B cell (primary cell): Measurements from ENCODE around the gene KPNA4. TPM values are rescaled to one million over a fixed set of nuclear protein-coding genes. Genes with fewer than 3 reads are reported as not detected.

ENCODE experiments used
- ATAC-seq: fragments of 200-7000 bp; cut with Tn5 transposase; one replicate; pipeline ENCODE4 v1.10.0; 2021; ENCODE audit warnings: low read depth, mild to moderate bottlenecking, moderate number of reproducible peaks, moderate library complexity
- CTCF ChIA-PET: fragments of 350-600 bp; sonication (Branson Sonifier 250); formaldehyde crosslinking; loops from one replicate; lab custom pipeline; 2021; ENCODE audit warnings: antibody characterized with exemption, inconsistent platforms; lab: Charles Lee
- POLR2A ChIA-PET: fragments of 350-600 bp; sonication (Branson Sonifier 250); formaldehyde crosslinking; loops from one replicate; lab custom pipeline; 2021; ENCODE audit warnings: antibody characterized with exemption; lab: Charles Lee
- DNase-seq: peaks from one replicate; pipeline ENCODE4 v3.0.0; 2013
- H2AFZ ChIP-seq: 2 replicates; pipeline ENCODE4 v1.6.1; 2012; ENCODE audit warnings: mild to moderate bottlenecking, low read depth, low read length; ENCODE audit not compliant: insufficient read depth, poor library complexity, severe bottlenecking
- H3K27ac ChIP-seq, 2 donors: 1 replicate in 1 of 2; 2 replicates in 1 of 2; pipeline ENCODE4 v1.5.1; 2012 to 2013; ENCODE audit warnings: low read length in 2 of 2, mild to moderate bottlenecking in 2 of 2, moderate library complexity in 1 of 2
- H3K27me3 ChIP-seq, 4 experiments: fragments of 200-600 bp in 1 of 4; sonication (generic) in 1 of 4; replicated peaks in 1 of 4; 1 replicate in 2 of 4; 2 replicates in 2 of 4; pipeline versions ENCODE4 v1.6.1 to v1.7.0; 2013 to 2016; ENCODE audit warnings: low read length in 3 of 4, mild to moderate bottlenecking in 2 of 4, mixed read lengths in 1 of 4, moderate library complexity in 1 of 4; ENCODE audit not compliant: insufficient read depth in 4 of 4, control insufficient read depth in 3 of 4; ENCODE audit errors: control extremely low read depth in 1 of 4
- H3K36me3 ChIP-seq, 2 experiments: replicated peaks in 1 of 2; 1 replicate in 1 of 2; 2 replicates in 1 of 2; pipeline versions ENCODE4 v1.6.1 to v1.7.1; 2013; ENCODE audit warnings: low read length in 1 of 2; ENCODE audit not compliant: insufficient read depth in 2 of 2, control insufficient read depth in 1 of 2; ENCODE audit errors: control extremely low read depth in 1 of 2, extremely low read depth in 1 of 2
- H3K4me1 ChIP-seq, 2 donors: fragments of 200-600 bp in 1 of 2; sonication (generic) in 1 of 2; 1 replicate in 1 of 2; 2 replicates in 1 of 2; pipeline versions ENCODE4 v1.5.1 to v1.6.1; 2013 to 2017; ENCODE audit warnings: low read length in 2 of 2; ENCODE audit not compliant: control insufficient read depth in 2 of 2, insufficient read depth in 2 of 2
- H3K4me2 ChIP-seq: replicated peaks from 2 replicates; pipeline ENCODE3; 2012; ENCODE audit warnings: mild to moderate bottlenecking, low read depth, low read length; ENCODE audit not compliant: poor library complexity, severe bottlenecking
- H3K4me3 ChIP-seq, 5 experiments: fragments of 200-600 bp in 1 of 5; sonication (generic) in 1 of 5; 1 replicate in 3 of 5; 2 replicates in 2 of 5; pipeline versions ENCODE4 v1.5.1 to v1.7.0; 2011 to 2016; ENCODE audit warnings: low read length in 4 of 5, mild to moderate bottlenecking in 4 of 5, low read depth in 2 of 5, control low read depth in 1 of 5, moderate library complexity in 1 of 5; ENCODE audit not compliant: insufficient read depth in 1 of 5; ENCODE audit errors: control extremely low read depth in 1 of 5, extremely low read depth in 1 of 5
- H3K79me2 ChIP-seq: fragments of 200-600 bp; sonication (generic); one replicate; pipeline ENCODE4 v1.6.0; 2016; ENCODE audit warnings: low read length; ENCODE audit not compliant: control insufficient read depth, insufficient read depth
- H3K9ac ChIP-seq: fragments of 200-600 bp; sonication (generic); 2 replicates; pipeline ENCODE4 v1.6.1; 2017; ENCODE audit warnings: mild to moderate bottlenecking, low read length, moderate library complexity
- H3K9me3 ChIP-seq, 3 donors: one replicate each; pipeline versions ENCODE4 v1.6.1 to v1.7.1; 2013; ENCODE audit warnings: low read length in 2 of 3; ENCODE audit not compliant: control insufficient read depth in 2 of 3, insufficient read depth in 1 of 3; ENCODE audit errors: control extremely low read depth in 1 of 3
- H4K20me1 ChIP-seq: 2 replicates; pipeline ENCODE4 v1.6.0; 2012; ENCODE audit warnings: mild to moderate bottlenecking, low read length; ENCODE audit not compliant: insufficient read depth, control insufficient read depth, poor library complexity, severe bottlenecking
- H3K27ac Mint-ChIP-seq: one replicate; pipeline ENCODE4 v1.8.0; 2021; ENCODE audit warnings: mixed read lengths
- H3K27me3 Mint-ChIP-seq: one replicate; pipeline ENCODE4 v1.8.0; 2021; ENCODE audit warnings: mixed read lengths
- H3K4me1 Mint-ChIP-seq: one replicate; pipeline ENCODE4 v1.8.0; 2021; ENCODE audit warnings: mixed read lengths
- H3K4me3 Mint-ChIP-seq: one replicate; pipeline ENCODE4 v1.8.0; 2021; ENCODE audit warnings: mixed read lengths
- H3K9me3 Mint-ChIP-seq: one replicate; pipeline ENCODE4 v1.8.0; 2022; ENCODE audit warnings: mixed read lengths; ENCODE audit not compliant: insufficient read depth
- EZH2 ChIP-seq: IDR thresholded peaks from 2 replicates; pipeline ENCODE4 v1.6.1; 2012; ENCODE audit warnings: borderline replicate concordance, low read depth, mild to moderate bottlenecking, moderate library complexity, low read length; ENCODE audit not compliant: insufficient read depth, poor library complexity, severe bottlenecking
- WGBS: methylation state at CpG from one replicate; pipeline ENCODE4 v1.1.5; 2013; ENCODE audit warnings: missing lambda C conversion rate; ENCODE audit not compliant: insufficient coverage; 5-methylcytosine and 5-hydroxymethylcytosine counted together
- intact Hi-C: fragments of 100-400 bp; cut with micrococcal nuclease; formaldehyde crosslinking; loops from one replicate; pipeline ENCODE4 v1.10.0; 2022
- polyA plus RNA-seq: library from polyadenylated mRNA; depleted of rRNA; stranded (reverse); fragments of >200 nt; gene quantifications from 2 replicates; pipeline ENCODE4 v1.2.3, GENCODE V29; 2012
- total RNA-seq, 2 donors: library from RNA; stranded (reverse); fragments of 120-200 nt in 1 of 2; gene quantifications; 1 replicate in 1 of 2; 2 replicates in 1 of 2; pipeline versions ENCODE4 v1.2.3 to v1.2.4, GENCODE V29; 2013 to 2022
- TF ChIP-seq, protein P1 (sequence below): fragments of 200-600 bp; IDR thresholded peaks from one replicate; pipeline ENCODE4 v1.8.0; 2022; ENCODE audit warnings: antibody characterized with exemption, mild to moderate bottlenecking

The KPNA4 gene
- total and polyA plus RNA-seq, 2 donors (not counting 1 experiment from before 2014, with no cell fraction given): 9.6 to 55.1 TPM

DNA sequence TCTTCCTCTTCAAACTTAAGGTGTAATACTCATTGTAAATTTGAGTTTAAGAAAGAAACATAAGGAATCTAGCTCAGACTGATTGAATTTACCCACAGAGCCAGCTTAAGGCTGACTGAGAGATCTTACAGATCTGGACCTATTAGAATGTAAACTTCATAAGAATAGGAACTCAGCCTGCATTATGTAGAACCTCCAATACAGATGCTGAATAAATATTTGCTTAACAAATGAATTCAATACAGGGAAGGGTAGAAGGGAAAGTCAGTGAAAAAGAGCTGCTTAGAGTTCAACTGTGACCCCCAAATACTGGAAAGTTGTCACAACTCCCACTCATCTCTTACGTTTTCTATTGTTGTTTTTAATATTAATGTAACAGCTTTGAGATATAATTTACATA is 11.5 kb downstream of the KPNA4 start:
- peaks cover 100% of the 10 kb centered on the region for H3K79me2 ChIP-seq

DNA sequence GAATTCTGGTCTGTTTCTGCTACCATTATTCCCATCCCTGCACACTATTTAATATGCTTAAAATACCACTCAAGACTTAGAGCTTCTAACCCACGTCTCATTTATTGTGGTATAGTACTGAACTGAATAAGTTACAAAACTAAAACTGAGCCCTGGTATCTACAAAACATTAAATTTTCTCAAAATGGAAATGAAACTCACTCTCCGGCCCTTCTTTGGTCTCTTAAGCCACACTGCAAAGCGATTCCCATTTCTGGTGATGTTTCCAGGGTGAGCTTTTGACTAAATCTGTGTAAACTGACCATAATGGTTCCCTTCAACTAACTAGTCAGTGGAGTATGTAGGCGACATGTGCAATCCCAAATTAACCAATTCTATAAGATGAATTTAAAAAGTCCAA is 18.6 kb downstream of the KPNA4 start:
- intact Hi-C loops: no loop called here
- peaks cover 68% of the 10 kb centered on the region for H3K4me1 Mint-ChIP-seq

More for the DNA sequence above, 11.5 kb downstream of the KPNA4 start:
- Histone ChIP-seq H3K9ac (no peak overlapping the region), H3K27me3 (no peaks in the 10 kb centered on the region), H3K4me3 (no peak overlapping the region), H3K4me1 (peaks cover 0 to 17% of the 10 kb centered on the region in 2 donors), H3K27ac (no peak overlapping the region), H2AFZ (no peak overlapping the region), H3K9me3 (peaks cover 0 to 8% (median 3%) of the 10 kb centered on the region in 3 donors), H3K4me2 (no peak overlapping the region), H4K20me1 (peaks cover 94% of the 10 kb centered on the region), H3K36me3 (no peaks in the 10 kb centered on the region)
- no peaks in the 10 kb centered on the region for H3K9me3 Mint-ChIP-seq
- no peaks in the 10 kb centered on the region for H3K27me3 Mint-ChIP-seq
- intact Hi-C loops: no loop called here
- WGBS: no CpG with 5 or more reads among the region's 1 CpG
- H3K4me1 Mint-ChIP-seq: peaks cover 49% of the 10 kb centered on the region
- TF ChIP-seq, protein P1, sequence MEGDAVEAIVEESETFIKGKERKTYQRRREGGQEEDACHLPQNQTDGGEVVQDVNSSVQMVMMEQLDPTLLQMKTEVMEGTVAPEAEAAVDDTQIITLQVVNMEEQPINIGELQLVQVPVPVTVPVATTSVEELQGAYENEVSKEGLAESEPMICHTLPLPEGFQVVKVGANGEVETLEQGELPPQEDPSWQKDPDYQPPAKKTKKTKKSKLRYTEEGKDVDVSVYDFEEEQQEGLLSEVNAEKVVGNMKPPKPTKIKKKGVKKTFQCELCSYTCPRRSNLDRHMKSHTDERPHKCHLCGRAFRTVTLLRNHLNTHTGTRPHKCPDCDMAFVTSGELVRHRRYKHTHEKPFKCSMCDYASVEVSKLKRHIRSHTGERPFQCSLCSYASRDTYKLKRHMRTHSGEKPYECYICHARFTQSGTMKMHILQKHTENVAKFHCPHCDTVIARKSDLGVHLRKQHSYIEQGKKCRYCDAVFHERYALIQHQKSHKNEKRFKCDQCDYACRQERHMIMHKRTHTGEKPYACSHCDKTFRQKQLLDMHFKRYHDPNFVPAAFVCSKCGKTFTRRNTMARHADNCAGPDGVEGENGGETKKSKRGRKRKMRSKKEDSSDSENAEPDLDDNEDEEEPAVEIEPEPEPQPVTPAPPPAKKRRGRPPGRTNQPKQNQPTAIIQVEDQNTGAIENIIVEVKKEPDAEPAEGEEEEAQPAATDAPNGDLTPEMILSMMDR: no peak
- no peak for TF ChIP-seq EZH2
- no peak overlapping the region for H3K27ac Mint-ChIP-seq
- no peak for ATAC-seq
- H3K4me3 Mint-ChIP-seq: no peak overlapping the region
- POLR2A ChIA-PET: no interaction called here
- no peak for DNase-seq
- CTCF ChIA-PET: no interaction called here

More for the DNA sequence above, 18.6 kb downstream of the KPNA4 start:
- H3K79me2 ChIP-seq: peaks cover 95% of the 10 kb centered on the region
- H3K9ac ChIP-seq: no peak overlapping the region
- no peak overlapping the region for H3K4me3 Mint-ChIP-seq
- POLR2A ChIA-PET: no interaction called here
- no peaks in the 10 kb centered on the region for H3K9me3 Mint-ChIP-seq
- CTCF ChIA-PET: no interaction called here
- no peak overlapping the region for H3K4me3 ChIP-seq
- no peak overlapping the region for H2AFZ ChIP-seq
- TF ChIP-seq, protein P1: no peak
- no peak for TF ChIP-seq EZH2
- H3K27ac ChIP-seq: no peak overlapping the region
- no peaks in the 10 kb centered on the region for H3K27me3 Mint-ChIP-seq
- ATAC-seq (no peak), DNase-seq (no peak)
- no peaks in the 10 kb centered on the region for H3K27me3 ChIP-seq
- WGBS: no CpG with 5 or more reads among the region's 4 CpGs
- peaks cover 4 to 13% of the 10 kb centered on the region in 2 donors for H3K4me1 ChIP-seq
- no peak overlapping the region for H3K27ac Mint-ChIP-seq
- no peak overlapping the region for H3K4me2 ChIP-seq
- H4K20me1 ChIP-seq: peaks cover 96% of the 10 kb centered on the region
- H3K9me3 ChIP-seq: peaks cover 0 to 8% (median 0%) of the 10 kb centered on the region in 3 donors
- H3K36me3 ChIP-seq: no peaks in the 10 kb centered on the region
